ENCODE measurements around the gene DHX8.

The DHX8 gene

GRCh38 chr17:43439041-43439440 lies 44.7 kb upstream of the DHX8 start:
- Histone ChIP-seq H3K79me2 (no peaks in the 10 kb centered on the region), H3K4me1 (peaks cover 10% of the 10 kb centered on the region), H3K36me3 (ENCODE audit: control insufficient read depth, insufficient read depth, low read length) (no peaks in the 10 kb centered on the region), H3K4me2 (ENCODE audit: low read length) (no peak overlapping the region), H3K27me3 (ENCODE audit: control insufficient read depth, insufficient read depth, low read length) (no peaks in the 10 kb centered on the region), H3K4me3 (ENCODE audit: low read depth, low read length) (no peak overlapping the region), H2AFZ (no peak overlapping the region), H3K9ac (no peak overlapping the region), H3K27ac (no peak overlapping the region), H3K9me3 (ENCODE audit: control insufficient read depth, low read length) (no peaks in the 10 kb centered on the region)
- TF ChIP-seq, protein P1, sequence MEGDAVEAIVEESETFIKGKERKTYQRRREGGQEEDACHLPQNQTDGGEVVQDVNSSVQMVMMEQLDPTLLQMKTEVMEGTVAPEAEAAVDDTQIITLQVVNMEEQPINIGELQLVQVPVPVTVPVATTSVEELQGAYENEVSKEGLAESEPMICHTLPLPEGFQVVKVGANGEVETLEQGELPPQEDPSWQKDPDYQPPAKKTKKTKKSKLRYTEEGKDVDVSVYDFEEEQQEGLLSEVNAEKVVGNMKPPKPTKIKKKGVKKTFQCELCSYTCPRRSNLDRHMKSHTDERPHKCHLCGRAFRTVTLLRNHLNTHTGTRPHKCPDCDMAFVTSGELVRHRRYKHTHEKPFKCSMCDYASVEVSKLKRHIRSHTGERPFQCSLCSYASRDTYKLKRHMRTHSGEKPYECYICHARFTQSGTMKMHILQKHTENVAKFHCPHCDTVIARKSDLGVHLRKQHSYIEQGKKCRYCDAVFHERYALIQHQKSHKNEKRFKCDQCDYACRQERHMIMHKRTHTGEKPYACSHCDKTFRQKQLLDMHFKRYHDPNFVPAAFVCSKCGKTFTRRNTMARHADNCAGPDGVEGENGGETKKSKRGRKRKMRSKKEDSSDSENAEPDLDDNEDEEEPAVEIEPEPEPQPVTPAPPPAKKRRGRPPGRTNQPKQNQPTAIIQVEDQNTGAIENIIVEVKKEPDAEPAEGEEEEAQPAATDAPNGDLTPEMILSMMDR (IDR thresholded peaks at IDR 0.05) = no peak

- H3K27ac ChIP-seq = no peak overlapping the region
- peaks cover 14% of the 10 kb centered on the region for H3K4me1 ChIP-seq
- H3K9me3 ChIP-seq (ENCODE audit: control insufficient read depth, low read length) = no peaks in the 10 kb centered on the region
- H3K4me2 ChIP-seq (ENCODE audit: low read length) = no peak overlapping the region
- H3K4me3 ChIP-seq (ENCODE audit: low read depth, low read length) = no peak overlapping the region
- no peak overlapping the region for H3K9ac ChIP-seq
- no peaks in the 10 kb centered on the region for H3K36me3 ChIP-seq (ENCODE audit: control insufficient read depth, insufficient read depth, low read length)
- TF ChIP-seq, protein P1 (IDR thresholded peaks at IDR 0.05) = no peak
- no peak overlapping the region for H2AFZ ChIP-seq
- H3K27me3 ChIP-seq (ENCODE audit: control insufficient read depth, insufficient read depth, low read length) = no peaks in the 10 kb centered on the region
- H3K79me2 ChIP-seq = no peaks in the 10 kb centered on the region
Measured at GRCh38 chr17:43442711-43443110, 41.1 kb upstream of the DHX8 start.

GRCh38 chr17:43443381-43443780 lies 40.4 kb upstream of the DHX8 start:
- no peaks in the 10 kb centered on the region for H3K9me3 ChIP-seq (ENCODE audit: control insufficient read depth, low read length)
- no peaks in the 10 kb centered on the region for H3K79me2 ChIP-seq
- peaks cover 14% of the 10 kb centered on the region for H3K4me1 ChIP-seq
- no peak overlapping the region for H3K4me3 ChIP-seq (ENCODE audit: low read depth, low read length)
- H3K27me3 ChIP-seq (ENCODE audit: control insufficient read depth, insufficient read depth, low read length) = no peaks in the 10 kb centered on the region
- no peak overlapping the region for H3K27ac ChIP-seq
- H2AFZ ChIP-seq = no peak overlapping the region
- TF ChIP-seq, protein P1 (IDR thresholded peaks at IDR 0.05) = no peak
- no peaks in the 10 kb centered on the region for H3K36me3 ChIP-seq (ENCODE audit: control insufficient read depth, insufficient read depth, low read length)
- no peak overlapping the region for H3K9ac ChIP-seq
- no peak overlapping the region for H3K4me2 ChIP-seq (ENCODE audit: low read length)

- Histone ChIP-seq H3K36me3 (ENCODE audit: control insufficient read depth, insufficient read depth, low read length) (no peaks in the 10 kb centered on the region), H3K27ac (peak overlapping the region; percentile 68), H3K4me3 (ENCODE audit: low read depth, low read length) (peak overlapping the region; percentile 26), H3K79me2 (no peaks in the 10 kb centered on the region), H3K4me2 (ENCODE audit: low read length) (peak overlapping the region; percentile 62), H2AFZ (peak overlapping the region; percentile 63), H3K9ac (no peak overlapping the region), H3K4me1 (peaks cover 14% of the 10 kb centered on the region), H3K9me3 (ENCODE audit: control insufficient read depth, low read length) (no peaks in the 10 kb centered on the region), H3K27me3 (ENCODE audit: control insufficient read depth, insufficient read depth, low read length) (no peaks in the 10 kb centered on the region)
- TF ChIP-seq, protein P1 (IDR thresholded peaks at IDR 0.05) = no peak
Measured at GRCh38 chr17:43444223-43445008, 39.4 kb upstream of the DHX8 start.

All from parathyroid adenoma (tissue), 2 donors.